ENCODE data around the gene ZNF488.

ZNF488 gene

DNA sequence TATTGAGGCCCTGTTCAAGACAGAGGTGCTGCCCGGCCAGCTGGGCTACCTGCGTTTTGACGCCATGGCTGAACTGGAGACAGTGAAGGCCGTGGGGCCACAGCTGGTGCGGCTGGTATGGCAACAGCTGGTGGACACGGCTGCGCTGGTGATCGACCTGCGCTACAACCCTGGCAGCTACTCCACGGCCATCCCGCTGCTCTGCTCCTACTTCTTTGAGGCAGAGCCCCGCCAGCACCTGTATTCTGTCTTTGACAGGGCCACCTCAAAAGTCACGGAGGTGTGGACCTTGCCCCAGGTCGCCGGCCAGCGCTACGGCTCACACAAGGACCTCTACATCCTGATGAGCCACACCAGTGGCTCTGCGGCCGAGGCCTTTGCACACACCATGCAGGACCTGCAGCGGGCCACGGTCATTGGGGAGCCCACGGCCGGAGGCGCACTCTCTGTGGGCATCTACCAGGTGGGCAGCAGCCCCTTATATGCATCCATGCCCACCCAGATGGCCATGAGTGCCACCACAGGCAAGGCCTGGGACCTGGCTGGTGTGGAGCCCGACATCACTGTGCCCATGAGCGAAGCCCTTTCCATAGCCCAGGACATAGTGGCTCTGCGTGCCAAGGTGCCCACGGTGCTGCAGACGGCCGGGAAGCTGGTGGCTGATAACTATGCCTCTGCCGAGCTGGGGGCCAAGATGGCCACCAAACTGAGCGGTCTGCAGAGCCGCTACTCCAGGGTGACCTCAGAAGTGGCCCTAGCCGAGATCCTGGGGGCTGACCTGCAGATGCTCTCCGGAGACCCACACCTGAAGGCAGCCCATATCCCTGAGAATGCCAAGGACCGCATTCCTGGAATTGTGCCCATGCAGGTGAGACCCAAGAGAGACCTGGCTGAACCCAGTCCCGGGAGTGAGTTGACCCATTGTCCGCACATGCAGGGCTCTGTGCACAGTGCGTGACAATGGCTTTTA lies 33.1 kb downstream of the ZNF488 start:
- H2AFZ ChIP-seq (ENCODE audit: low read depth) = no peak overlapping the region
- no peak overlapping the region for H3K9ac ChIP-seq
- H3K4me2 ChIP-seq = no peak overlapping the region
- TF ChIP-seq, protein P1, sequence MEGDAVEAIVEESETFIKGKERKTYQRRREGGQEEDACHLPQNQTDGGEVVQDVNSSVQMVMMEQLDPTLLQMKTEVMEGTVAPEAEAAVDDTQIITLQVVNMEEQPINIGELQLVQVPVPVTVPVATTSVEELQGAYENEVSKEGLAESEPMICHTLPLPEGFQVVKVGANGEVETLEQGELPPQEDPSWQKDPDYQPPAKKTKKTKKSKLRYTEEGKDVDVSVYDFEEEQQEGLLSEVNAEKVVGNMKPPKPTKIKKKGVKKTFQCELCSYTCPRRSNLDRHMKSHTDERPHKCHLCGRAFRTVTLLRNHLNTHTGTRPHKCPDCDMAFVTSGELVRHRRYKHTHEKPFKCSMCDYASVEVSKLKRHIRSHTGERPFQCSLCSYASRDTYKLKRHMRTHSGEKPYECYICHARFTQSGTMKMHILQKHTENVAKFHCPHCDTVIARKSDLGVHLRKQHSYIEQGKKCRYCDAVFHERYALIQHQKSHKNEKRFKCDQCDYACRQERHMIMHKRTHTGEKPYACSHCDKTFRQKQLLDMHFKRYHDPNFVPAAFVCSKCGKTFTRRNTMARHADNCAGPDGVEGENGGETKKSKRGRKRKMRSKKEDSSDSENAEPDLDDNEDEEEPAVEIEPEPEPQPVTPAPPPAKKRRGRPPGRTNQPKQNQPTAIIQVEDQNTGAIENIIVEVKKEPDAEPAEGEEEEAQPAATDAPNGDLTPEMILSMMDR (conservative IDR thresholded peaks at IDR 0.05; ENCODE audit: low read depth, low read length) = no peak
- H3K4me1 ChIP-seq (ENCODE audit: low read depth, poor library complexity, severe bottlenecking) = no peaks in the 10 kb centered on the region
- H3K27ac ChIP-seq = no peak overlapping the region
- no peaks in the 10 kb centered on the region for H4K20me1 ChIP-seq (ENCODE audit: insufficient read depth)
- H3K4me3 ChIP-seq (IDR thresholded peaks at IDR 0.05; ENCODE audit: insufficient read depth, low read depth, low read length) = no peak overlapping the region
- no peaks in the 10 kb centered on the region for H3K79me2 ChIP-seq (ENCODE audit: insufficient read depth, low read depth)
- H3K36me3 ChIP-seq (ENCODE audit: insufficient read depth) = no peaks in the 10 kb centered on the region
- no peaks in the 10 kb centered on the region for H3K27me3 ChIP-seq (ENCODE audit: insufficient read depth, low read depth)

DNA sequence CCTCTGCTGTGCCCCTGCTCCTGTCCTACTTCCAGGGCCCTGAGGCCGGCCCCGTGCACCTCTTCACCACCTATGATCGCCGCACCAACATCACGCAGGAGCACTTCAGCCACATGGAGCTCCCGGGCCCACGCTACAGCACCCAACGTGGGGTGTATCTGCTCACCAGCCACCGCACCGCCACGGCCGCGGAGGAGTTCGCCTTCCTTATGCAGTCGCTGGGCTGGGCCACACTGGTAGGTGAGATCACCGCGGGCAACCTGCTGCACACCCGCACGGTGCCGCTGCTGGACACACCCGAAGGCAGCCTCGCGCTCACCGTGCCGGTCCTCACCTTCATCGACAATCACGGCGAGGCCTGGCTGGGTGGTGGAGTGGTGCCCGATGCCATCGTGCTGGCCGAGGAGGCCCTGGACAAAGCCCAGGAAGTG lies 34.1 kb downstream of the ZNF488 start:
- H3K79me2 ChIP-seq (ENCODE audit: insufficient read depth, low read depth) = no peaks in the 10 kb centered on the region
- H3K4me1 ChIP-seq (ENCODE audit: low read depth, poor library complexity, severe bottlenecking) = no peaks in the 10 kb centered on the region
- TF ChIP-seq, protein P1 (conservative IDR thresholded peaks at IDR 0.05; ENCODE audit: low read depth, low read length) = no peak
- H3K9ac ChIP-seq = no peak overlapping the region
- no peak overlapping the region for H3K27ac ChIP-seq
- H3K36me3 ChIP-seq (ENCODE audit: insufficient read depth) = no peaks in the 10 kb centered on the region
- no peak overlapping the region for H3K4me3 ChIP-seq (IDR thresholded peaks at IDR 0.05; ENCODE audit: insufficient read depth, low read depth, low read length)
- no peaks in the 10 kb centered on the region for H3K27me3 ChIP-seq (ENCODE audit: insufficient read depth, low read depth)
- H4K20me1 ChIP-seq (ENCODE audit: insufficient read depth) = no peaks in the 10 kb centered on the region
- no peak overlapping the region for H2AFZ ChIP-seq (ENCODE audit: low read depth)
- H3K4me2 ChIP-seq = no peak overlapping the region

DNA sequence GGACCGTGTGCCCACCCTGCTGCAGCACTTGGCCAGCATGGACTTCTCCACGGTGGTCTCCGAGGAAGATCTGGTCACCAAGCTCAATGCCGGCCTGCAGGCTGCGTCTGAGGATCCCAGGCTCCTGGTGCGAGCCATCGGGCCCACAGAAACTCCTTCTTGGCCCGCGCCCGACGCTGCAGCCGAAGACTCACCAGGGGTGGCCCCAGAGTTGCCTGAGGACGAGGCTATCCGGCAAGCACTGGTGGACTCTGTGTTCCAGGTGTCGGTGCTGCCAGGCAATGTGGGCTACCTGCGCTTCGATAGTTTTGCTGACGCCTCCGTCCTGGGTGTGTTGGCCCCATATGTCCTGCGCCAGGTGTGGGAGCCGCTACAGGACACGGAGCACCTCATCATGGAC lies 34.6 kb downstream of the ZNF488 start:
- H3K4me1 ChIP-seq (ENCODE audit: low read depth, poor library complexity, severe bottlenecking) = no peaks in the 10 kb centered on the region
- H3K9ac ChIP-seq = no peak overlapping the region
- TF ChIP-seq, protein P1 (conservative IDR thresholded peaks at IDR 0.05; ENCODE audit: low read depth, low read length) = no peak
- no peak overlapping the region for H3K4me3 ChIP-seq (IDR thresholded peaks at IDR 0.05; ENCODE audit: insufficient read depth, low read depth, low read length)
- no peak overlapping the region for H3K27ac ChIP-seq
- H3K79me2 ChIP-seq (ENCODE audit: insufficient read depth, low read depth) = no peaks in the 10 kb centered on the region
- H2AFZ ChIP-seq (ENCODE audit: low read depth) = no peak overlapping the region
- H3K27me3 ChIP-seq (ENCODE audit: insufficient read depth, low read depth) = no peaks in the 10 kb centered on the region
- no peaks in the 10 kb centered on the region for H4K20me1 ChIP-seq (ENCODE audit: insufficient read depth)
- no peaks in the 10 kb centered on the region for H3K36me3 ChIP-seq (ENCODE audit: insufficient read depth)
- H3K4me2 ChIP-seq = no peak overlapping the region

DNA sequence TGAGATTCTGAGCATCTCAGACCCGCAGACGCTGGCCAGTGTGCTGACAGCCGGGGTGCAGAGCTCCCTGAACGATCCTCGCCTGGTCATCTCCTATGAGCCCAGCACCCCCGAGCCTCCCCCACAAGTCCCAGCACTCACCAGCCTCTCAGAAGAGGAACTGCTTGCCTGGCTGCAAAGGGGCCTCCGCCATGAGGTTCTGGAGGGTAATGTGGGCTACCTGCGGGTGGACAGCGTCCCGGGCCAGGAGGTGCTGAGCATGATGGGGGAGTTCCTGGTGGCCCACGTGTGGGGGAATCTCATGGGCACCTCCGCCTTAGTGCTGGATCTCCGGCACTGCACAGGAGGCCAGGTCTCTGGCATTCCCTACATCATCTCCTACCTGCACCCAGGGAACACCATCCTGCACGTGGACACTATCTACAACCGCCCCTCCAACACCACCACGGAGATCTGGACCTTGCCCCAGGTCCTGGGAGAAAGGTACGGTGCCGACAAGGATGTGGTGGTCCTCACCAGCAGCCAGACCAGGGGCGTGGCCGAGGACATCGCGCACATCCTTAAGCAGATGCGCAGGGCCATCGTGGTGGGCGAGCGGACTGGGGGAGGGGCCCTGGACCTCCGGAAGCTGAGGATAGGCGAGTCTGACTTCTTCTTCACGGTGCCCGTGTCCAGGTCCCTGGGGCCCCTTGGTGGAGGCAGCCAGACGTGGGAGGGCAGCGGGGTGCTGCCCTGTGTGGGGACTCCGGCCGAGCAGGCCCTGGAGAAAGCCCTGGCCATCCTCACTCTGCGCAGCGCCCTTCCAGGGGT lies 35.2 kb downstream of the ZNF488 start:
- Histone ChIP-seq H3K27me3 (ENCODE audit: insufficient read depth, low read depth) (no peaks in the 10 kb centered on the region), H3K9ac (no peak overlapping the region), H3K27ac (no peak overlapping the region), H3K4me1 (ENCODE audit: low read depth, poor library complexity, severe bottlenecking) (no peaks in the 10 kb centered on the region), H3K4me3 (IDR thresholded peaks at IDR 0.05; ENCODE audit: insufficient read depth, low read depth, low read length) (no peak overlapping the region), H3K79me2 (ENCODE audit: insufficient read depth, low read depth) (no peaks in the 10 kb centered on the region), H3K4me2 (no peak overlapping the region), H2AFZ (ENCODE audit: low read depth) (no peak overlapping the region), H4K20me1 (ENCODE audit: insufficient read depth) (no peaks in the 10 kb centered on the region), H3K36me3 (ENCODE audit: insufficient read depth) (no peaks in the 10 kb centered on the region)
- TF ChIP-seq, protein P1 (conservative IDR thresholded peaks at IDR 0.05; ENCODE audit: low read depth, low read length) = no peak
